Keratinocyte (primary cell): ENCODE measurements around the gene DLL1.

Source experiments
- CTCF ChIP-seq, 3 experiments: IDR thresholded peaks in 1 of 3; conservative IDR thresholded peaks in 1 of 3; optimal IDR thresholded peaks in 1 of 3; 2 replicates in 2 of 3; 3 replicates in 1 of 3; pipeline versions ENCODE3 to v1.5.1; 2011; ENCODE audit warnings: low read length in 3 of 3, mild to moderate bottlenecking in 3 of 3, moderate library complexity in 2 of 3, control low read depth in 1 of 3, inconsistent platforms in 1 of 3; ENCODE audit not compliant: insufficient read depth in 2 of 3; ENCODE audit errors: extremely low read depth in 1 of 3
- EZH2 ChIP-seq: IDR thresholded peaks from one replicate; pipeline ENCODE4 v1.6.1; 2012; ENCODE audit warnings: inconsistent platforms, mild to moderate bottlenecking, low read length, moderate library complexity

GRCh38 chr6:170237999-170238740, 52.7 kb downstream of the DLL1 start:
- TF ChIP-seq CTCF (optimal IDR thresholded peaks at IDR 0.05 in 1 of 3, IDR thresholded peaks at IDR 0.05 in 1 of 3, conservative IDR thresholded peaks at IDR 0.05 in 1 of 3; ENCODE audit: extremely low read depth in 1 of 3, insufficient read depth in 2 of 3, low read length in 3 of 3) (no peak), EZH2 (no peak)
